GM19035 (cell line): ENCODE measurements around the gene WNT16.

Source experiments
- ATAC-seq: cut with Tn5 transposase; IDR thresholded peaks from one replicate; pipeline ENCODE4 v1.9.1; 2021; ENCODE audit not compliant: unreplicated experiment

The WNT16 gene

DNA sequence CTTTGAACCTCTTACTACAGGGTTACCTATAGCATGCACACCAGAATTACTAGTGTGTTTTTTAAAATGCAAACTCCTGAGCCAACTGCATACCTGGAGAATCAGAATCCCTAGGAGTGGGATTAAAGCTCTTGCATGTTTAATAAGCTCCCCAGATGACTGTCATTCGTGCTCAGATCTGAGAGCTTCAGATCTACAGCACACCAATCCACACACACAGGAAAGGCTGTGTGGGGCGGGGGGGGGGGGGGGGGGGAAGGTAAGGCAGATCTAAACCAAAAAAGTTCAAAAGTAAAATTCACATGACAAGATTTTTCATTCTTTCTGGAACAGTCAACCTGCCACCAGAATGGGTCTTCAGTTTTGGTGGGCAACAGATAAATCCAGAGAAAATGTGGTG is 61.8 kb downstream of the WNT16 start:
- ATAC-seq, result no peak
